ENCODE measurements around the gene BABAM2. TPM values are rescaled to one million over a fixed set of nuclear protein-coding genes. Genes with fewer than 3 reads are reported as not detected.
A peak's percentile ranks its signal among the peaks of the same experiment; 100 is the strongest.

Gene BABAM2
- total and polyA plus RNA-seq, 11 donors = 22.2 to 75.1 (median 62.5) TPM

DNA sequence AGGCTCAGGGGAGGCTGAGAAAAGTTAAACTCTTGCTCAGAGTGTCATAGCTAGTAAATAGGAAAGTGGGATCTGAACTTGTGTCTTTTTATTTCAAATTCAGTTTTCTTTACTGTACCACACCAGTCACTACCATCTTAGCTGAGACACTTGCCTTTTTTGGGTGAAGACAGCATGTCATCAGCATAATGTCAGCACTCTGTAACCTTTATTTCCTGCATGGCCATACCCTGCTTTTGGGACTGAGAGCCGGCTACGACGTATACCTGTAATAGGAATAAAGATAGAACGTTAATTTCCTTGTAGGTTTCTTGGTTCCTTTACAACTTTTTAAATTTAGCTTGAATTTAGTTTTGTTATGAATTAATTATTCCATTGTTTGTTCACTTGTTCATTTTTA is 202.8 kb downstream of the BABAM2 start:
- 60 to 77% (median 65%) methylated on average over 4 of the region's 4 CpGs for WGBS, 4 donors
- no peaks in the 10 kb centered on the region for H3K27me3 ChIP-seq
- TF ChIP-seq, protein P1, sequence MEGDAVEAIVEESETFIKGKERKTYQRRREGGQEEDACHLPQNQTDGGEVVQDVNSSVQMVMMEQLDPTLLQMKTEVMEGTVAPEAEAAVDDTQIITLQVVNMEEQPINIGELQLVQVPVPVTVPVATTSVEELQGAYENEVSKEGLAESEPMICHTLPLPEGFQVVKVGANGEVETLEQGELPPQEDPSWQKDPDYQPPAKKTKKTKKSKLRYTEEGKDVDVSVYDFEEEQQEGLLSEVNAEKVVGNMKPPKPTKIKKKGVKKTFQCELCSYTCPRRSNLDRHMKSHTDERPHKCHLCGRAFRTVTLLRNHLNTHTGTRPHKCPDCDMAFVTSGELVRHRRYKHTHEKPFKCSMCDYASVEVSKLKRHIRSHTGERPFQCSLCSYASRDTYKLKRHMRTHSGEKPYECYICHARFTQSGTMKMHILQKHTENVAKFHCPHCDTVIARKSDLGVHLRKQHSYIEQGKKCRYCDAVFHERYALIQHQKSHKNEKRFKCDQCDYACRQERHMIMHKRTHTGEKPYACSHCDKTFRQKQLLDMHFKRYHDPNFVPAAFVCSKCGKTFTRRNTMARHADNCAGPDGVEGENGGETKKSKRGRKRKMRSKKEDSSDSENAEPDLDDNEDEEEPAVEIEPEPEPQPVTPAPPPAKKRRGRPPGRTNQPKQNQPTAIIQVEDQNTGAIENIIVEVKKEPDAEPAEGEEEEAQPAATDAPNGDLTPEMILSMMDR (IDR thresholded peaks at IDR 0.05) = no peak
- no peak for TF ChIP-seq POLR2A (IDR thresholded peaks at IDR 0.05)
- H3K27ac ChIP-seq = peak overlapping the region in 5 of 12 donors; percentile 3 to 30 (median 19)
- H3K4me1 ChIP-seq = peaks cover 0 to 34% (median 0%) of the 10 kb centered on the region in 12 donors
- H3K4me3 ChIP-seq = no peak overlapping the region
- DNase-seq (no peak), ATAC-seq (peak in 1 of 4 donors; percentile 50)
- H3K9me3 ChIP-seq = no peaks in the 10 kb centered on the region
- intact Hi-C loops (cut with DNase I) = loop anchor here in 1 of 10 donors (10.0 kb wide), 1 partner anchor 49 kb away; no protein-coding TSS in a partner anchor
- H3K36me3 ChIP-seq = no peaks in the 10 kb centered on the region

GRCh38 chr2:28093768-28094167 is 203.2 kb downstream of the BABAM2 start:
- DNase-seq (no peak), ATAC-seq (peak in 2 of 4 donors; percentile 28 to 81)
- intact Hi-C loops (cut with DNase I) = loop anchor here in 2 of 10 donors (2.0 to 10.0 kb wide), 2 partner anchors 49 to 303 kb away; no protein-coding TSS in a partner anchor
- TF ChIP-seq, protein P1 (IDR thresholded peaks at IDR 0.05) = no peak
- TF ChIP-seq POLR2A (IDR thresholded peaks at IDR 0.05) = no peak
- Histone ChIP-seq H3K27me3 (no peaks in the 10 kb centered on the region), H3K27ac (peak overlapping the region in 3 of 12 donors; percentile 3 to 22 (median 12)), H3K4me3 (no peak overlapping the region), H3K4me1 (peaks cover 0 to 36% (median 0%) of the 10 kb centered on the region in 12 donors), H3K36me3 (no peaks in the 10 kb centered on the region), H3K9me3 (no peaks in the 10 kb centered on the region)
- 55 to 72% (median 67%) methylated on average over 2 of the region's 2 CpGs for WGBS, 4 donors

DNA sequence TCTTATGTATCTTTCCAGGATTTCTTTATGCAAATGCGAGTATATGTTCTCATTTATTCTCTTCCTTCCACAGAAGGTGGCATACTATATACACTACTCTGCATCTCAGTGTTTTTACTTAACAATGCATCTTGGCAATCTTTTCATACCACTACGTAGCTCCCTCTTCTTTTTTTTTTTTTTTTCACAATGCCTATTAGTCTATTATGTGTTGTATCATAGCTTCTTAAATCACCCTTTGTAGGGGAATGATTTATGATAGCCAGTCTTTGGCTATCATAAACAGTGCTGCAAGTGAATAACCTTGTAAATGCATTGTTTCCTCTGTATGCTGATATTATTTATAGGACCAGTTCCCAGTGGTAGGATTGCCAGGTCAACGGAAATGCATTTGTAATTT is 204.2 kb downstream of the BABAM2 start:
- intact Hi-C loops (cut with DNase I) = loop anchor here in 4 of 10 donors (2.0 to 10.0 kb wide), 4 partner anchors 50 to 302 kb away; partner anchors contain the start of gene FOSL2 (in 1 of the 4)
- DNase-seq (no peak), ATAC-seq (no peak)
- no peak for TF ChIP-seq POLR2A (IDR thresholded peaks at IDR 0.05)
- TF ChIP-seq, protein P1 (IDR thresholded peaks at IDR 0.05) = no peak
- Histone ChIP-seq H3K27me3 (no peaks in the 10 kb centered on the region), H3K27ac (no peak overlapping the region), H3K9me3 (no peaks in the 10 kb centered on the region), H3K4me1 (peaks cover 0 to 38% (median 0%) of the 10 kb centered on the region in 12 donors), H3K36me3 (no peaks in the 10 kb centered on the region), H3K4me3 (no peak overlapping the region)
- WGBS, 4 donors = 76 to 82% (median 79%) methylated on average over 3 of the region's 3 CpGs

DNA sequence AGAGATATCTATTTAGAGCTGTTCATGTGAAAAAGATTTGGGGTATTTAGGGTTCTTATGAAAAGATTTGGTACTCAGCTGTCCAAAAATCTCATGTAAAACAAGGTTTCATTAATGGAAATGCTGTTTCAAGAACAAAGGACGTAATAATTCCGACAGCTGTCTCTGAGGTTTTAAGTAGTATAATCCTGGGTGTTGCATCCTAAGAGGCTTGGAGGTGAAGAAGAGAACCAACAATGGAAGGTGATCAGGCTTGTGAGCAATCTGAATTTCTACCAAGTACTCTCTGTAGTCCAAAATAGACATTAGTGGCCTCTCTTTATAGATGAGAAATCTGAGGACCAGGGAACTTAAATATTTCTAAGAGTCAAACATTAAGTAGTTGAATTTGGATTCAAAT is 205.1 kb downstream of the BABAM2 start:
- H3K27me3 ChIP-seq = no peaks in the 10 kb centered on the region
- peak overlapping the region in 2 of 12 donors; percentile 18 to 23 for H3K27ac ChIP-seq
- ATAC-seq (no peak), DNase-seq (no peak)
- no peaks in the 10 kb centered on the region for H3K36me3 ChIP-seq
- no peaks in the 10 kb centered on the region for H3K9me3 ChIP-seq
- WGBS, 4 donors = 96 to 100% (median 97%) methylated on average over 2 of the region's 2 CpGs
- intact Hi-C loops (cut with DNase I) = loop anchor here in 4 of 10 donors (2.0 to 10.0 kb wide), 4 partner anchors 51 to 301 kb away; partner anchors contain the start of gene FOSL2 (in 1 of the 4)
- H3K4me1 ChIP-seq = peaks cover 0 to 38% (median under 1%) of the 10 kb centered on the region in 12 donors
- H3K4me3 ChIP-seq = no peak overlapping the region
- TF ChIP-seq, protein P1 (IDR thresholded peaks at IDR 0.05) = no peak

All from heart left ventricle (tissue), 16 donors.